Ascending aorta (tissue), 2 donors: ENCODE data around the gene KRTAP7-1. TPM values are rescaled to one million over a fixed set of nuclear protein-coding genes. Genes with fewer than 3 reads are reported as not detected.

Experiments used
- DNase-seq, 2 donors: peaks; one replicate each; pipeline ENCODE4 v3.0.0-alpha.2; 2019; ENCODE audit warnings: low spot score in 2 of 2
- H3K27ac ChIP-seq, 2 donors: fragments of 200-600 bp; sonication (generic); one replicate each; pipeline ENCODE4 v1.5.1; 2016 to 2017; ENCODE audit warnings: mild to moderate bottlenecking in 1 of 2
- H3K27me3 ChIP-seq: fragments of 200-600 bp; sonication (generic); one replicate; pipeline ENCODE4 v1.5.1; 2017
- H3K36me3 ChIP-seq, 2 donors: fragments of 200-600 bp; sonication (generic); one replicate each; pipeline ENCODE4 v1.5.1; 2016
- H3K4me1 ChIP-seq, 2 donors: fragments of 200-600 bp; sonication (generic); one replicate each; pipeline ENCODE4 v1.5.1; 2016 to 2017; ENCODE audit warnings: mild to moderate bottlenecking in 1 of 2
- H3K4me3 ChIP-seq, 2 donors: fragments of 200-600 bp; sonication (generic); one replicate each; pipeline ENCODE4 v1.5.1; 2016 to 2017; ENCODE audit warnings: mild to moderate bottlenecking in 1 of 2
- H3K9me3 ChIP-seq, 2 donors: fragments of 200-600 bp; sonication (generic); one replicate each; pipeline ENCODE4 v1.5.1; 2016
- CTCF ChIP-seq, 3 experiments: fragments of 200-600 bp in 2 of 3; fragments of 450-650 bp in 1 of 3; sonication (generic) in 2 of 3; IDR thresholded peaks; one replicate each; pipeline ENCODE4 v1.5.1; 2016 to 2019; ENCODE audit warnings: antibody characterized with exemption in 3 of 3, mild to moderate bottlenecking in 1 of 3, moderate library complexity in 1 of 3
- intact Hi-C: fragments of 100-400 bp; cut with DNase I; formaldehyde crosslinking; loops from one replicate; pipeline ENCODE4 v1.15.1; 2023
- total RNA-seq: library from RNA; depleted of rRNA; stranded (reverse); fragments of >200 nt; gene quantifications from one replicate; pipeline ENCODE4 v1.1.0, GENCODE V29; 2016

The KRTAP7-1 gene
- total RNA-seq, 1 donor from 2014 or later, result not detected

- H3K27ac ChIP-seq, result no peak overlapping the region
- intact Hi-C loops, result no loop called here
- DNase-seq, result no peak
These were observed 35.8 kb downstream of the KRTAP7-1 start for GRCh38 chr21:30793581-30794314.

GRCh38 chr21:30779249-30779648 lies 50.3 kb downstream of the KRTAP7-1 start:
- no peaks in the 10 kb centered on the region for H3K36me3 ChIP-seq
- TF ChIP-seq CTCF (IDR thresholded peaks at IDR 0.05), result no peak
- H3K4me1 ChIP-seq, result no peaks in the 10 kb centered on the region
- no peaks in the 10 kb centered on the region for H3K27me3 ChIP-seq
- H3K4me3 ChIP-seq, result no peak overlapping the region
- no peak for DNase-seq
- H3K9me3 ChIP-seq, result no peaks in the 10 kb centered on the region
- intact Hi-C loops, result no loop called here
- no peak overlapping the region for H3K27ac ChIP-seq

More at GRCh38 chr21:30793581-30794314, 35.8 kb downstream of the KRTAP7-1 start:
- Histone ChIP-seq H3K4me3 (no peak overlapping the region), H3K4me1 (no peaks in the 10 kb centered on the region), H3K9me3 (no peaks in the 10 kb centered on the region), H3K27me3 (no peaks in the 10 kb centered on the region), H3K36me3 (no peaks in the 10 kb centered on the region)
- no peak for TF ChIP-seq CTCF (IDR thresholded peaks at IDR 0.05)

Other genes with a start within 250 kb of the KRTAP7-1 start
- not detected for gene KRTAP22-2, start 239.4 kb downstream of the KRTAP7-1 start, total RNA-seq
- not detected for gene KRTAP6-3, start 237.3 kb downstream of the KRTAP7-1 start, total RNA-seq
- not detected for gene KRTAP6-2, start 230.9 kb downstream of the KRTAP7-1 start, total RNA-seq
- not detected for gene KRTAP22-1, start 228.7 kb downstream of the KRTAP7-1 start, total RNA-seq
- not detected for gene KRTAP6-1, start 215.8 kb downstream of the KRTAP7-1 start, total RNA-seq
- gene KRTAP20-1, start 213.3 kb downstream of the KRTAP7-1 start, total RNA-seq, result not detected
- gene KRTAP20-4, start 209.1 kb downstream of the KRTAP7-1 start, total RNA-seq, result not detected
- not detected for gene KRTAP20-2, start 194.6 kb downstream of the KRTAP7-1 start, total RNA-seq
- not detected for gene KRTAP20-3, start 186.9 kb downstream of the KRTAP7-1 start, total RNA-seq
- not detected for gene KRTAP21-3, start 111.0 kb downstream of the KRTAP7-1 start, total RNA-seq
- gene KRTAP21-2, start 82.5 kb downstream of the KRTAP7-1 start, total RNA-seq, result not detected
- not detected for gene KRTAP21-1, start 74.3 kb downstream of the KRTAP7-1 start, total RNA-seq
- not detected for gene KRTAP8-1, start 16.5 kb downstream of the KRTAP7-1 start, total RNA-seq
- not detected for gene KRTAP11-1, start 51.8 kb upstream of the KRTAP7-1 start, total RNA-seq
- gene KRTAP19-8, start 208.7 kb upstream of the KRTAP7-1 start, total RNA-seq, result not detected